Mesenchymal stem cell (in vitro differentiated cells and primary cell): Measurements from ENCODE around the gene CTH.
"Not testable (repeated sequence)": the region's sequence is repeated elsewhere in the genome, so short reads cannot be mapped to it uniquely, and the experiment has no call there.

ENCODE experiments used
- DNase-seq: peaks from one replicate; pipeline ENCODE4 v3.0.0-alpha.2; 2013
- H2AFZ ChIP-seq: one replicate; pipeline ENCODE4 v1.6.1; 2013; ENCODE audit warnings: low read depth, mild to moderate bottlenecking, control low read depth, inconsistent platforms, low read length, moderate library complexity
- H2AK5ac ChIP-seq: 2 replicates; pipeline ENCODE4 v1.6.1; 2013; ENCODE audit warnings: low read length, moderate library complexity, mild to moderate bottlenecking, inconsistent platforms; ENCODE audit not compliant: severe bottlenecking
- H2BK120ac ChIP-seq: one replicate; pipeline ENCODE4 v1.6.1; 2013; ENCODE audit warnings: low read depth, mild to moderate bottlenecking, inconsistent platforms, low read length, moderate library complexity
- H2BK12ac ChIP-seq, 2 experiments: one replicate each; pipeline ENCODE4 v1.6.1; 2013; ENCODE audit warnings: inconsistent platforms in 2 of 2, low read length in 2 of 2, mild to moderate bottlenecking in 2 of 2, moderate library complexity in 2 of 2, control low read depth in 1 of 2
- H2BK15ac ChIP-seq: one replicate; pipeline ENCODE4 v1.6.1; 2013; ENCODE audit warnings: mild to moderate bottlenecking, low read depth, inconsistent platforms; ENCODE audit not compliant: poor library complexity, severe bottlenecking
- H2BK5ac ChIP-seq: 2 replicates; pipeline ENCODE4 v1.6.1; 2013; ENCODE audit warnings: low read depth, mild to moderate bottlenecking, low read length, control low read depth, inconsistent platforms; ENCODE audit not compliant: poor library complexity, severe bottlenecking
- H3K14ac ChIP-seq, 2 experiments: one replicate each; pipeline ENCODE4 v1.6.1; 2013; ENCODE audit warnings: inconsistent platforms in 2 of 2, low read length in 2 of 2, control low read depth in 1 of 2, mild to moderate bottlenecking in 1 of 2, moderate library complexity in 1 of 2
- H3K18ac ChIP-seq, 2 experiments: one replicate each; pipeline ENCODE4 v1.6.1; 2013; ENCODE audit warnings: inconsistent platforms in 2 of 2, low read length in 2 of 2, control low read depth in 1 of 2, low read depth in 1 of 2, mild to moderate bottlenecking in 1 of 2
- H3K23ac ChIP-seq, 2 experiments: one replicate each; pipeline ENCODE4 v1.6.1; 2013; ENCODE audit warnings: inconsistent platforms in 2 of 2, low read length in 2 of 2, mild to moderate bottlenecking in 2 of 2, moderate library complexity in 2 of 2, control low read depth in 1 of 2
- H3K27ac ChIP-seq: 2 replicates; pipeline ENCODE4 v1.5.1; 2013; ENCODE audit warnings: mild to moderate bottlenecking, moderate library complexity, low read length, control low read depth, inconsistent platforms; ENCODE audit not compliant: poor library complexity, severe bottlenecking
- H3K27me3 ChIP-seq, 2 experiments: 2 replicates each; pipeline versions ENCODE4 v1.6.1 to v1.7.0; 2013; ENCODE audit warnings: low read length in 2 of 2, mild to moderate bottlenecking in 2 of 2, moderate library complexity in 2 of 2, control low read depth in 1 of 2, inconsistent platforms in 1 of 2; ENCODE audit not compliant: control insufficient read depth in 1 of 2, insufficient read depth in 1 of 2
- H3K36me3 ChIP-seq, 2 experiments: 2 replicates each; pipeline versions ENCODE4 v1.6.1 to v1.7.0; 2013; ENCODE audit warnings: low read length in 2 of 2, control low read depth in 1 of 2, inconsistent platforms in 1 of 2, low read depth in 1 of 2, mild to moderate bottlenecking in 1 of 2; ENCODE audit not compliant: insufficient read depth in 2 of 2, control insufficient read depth in 1 of 2
- H3K4ac ChIP-seq, 2 experiments: one replicate each; pipeline ENCODE4 v1.6.1; 2013; ENCODE audit warnings: inconsistent platforms in 2 of 2, low read length in 2 of 2, mild to moderate bottlenecking in 2 of 2, moderate library complexity in 2 of 2, control low read depth in 1 of 2, low read depth in 1 of 2
- H3K4me1 ChIP-seq: 2 replicates; pipeline ENCODE4 v1.6.1; 2013; ENCODE audit warnings: low read depth, low read length, control low read depth; ENCODE audit not compliant: control insufficient read depth, insufficient read depth
- H3K4me2 ChIP-seq: 2 replicates; pipeline ENCODE4 v1.6.1; 2013; ENCODE audit warnings: low read length, mild to moderate bottlenecking, inconsistent platforms; ENCODE audit not compliant: poor library complexity, severe bottlenecking
- H3K4me3 ChIP-seq, 2 experiments: 2 replicates each; pipeline versions ENCODE4 v1.5.1 to v1.7.0; 2013; ENCODE audit warnings: low read length in 2 of 2, mild to moderate bottlenecking in 2 of 2, control low read depth in 1 of 2, low read depth in 1 of 2; ENCODE audit not compliant: insufficient read depth in 1 of 2
- H3K79me1 ChIP-seq: replicated peaks from 2 replicates; pipeline ENCODE4 v1.6.1; 2013; ENCODE audit warnings: mild to moderate bottlenecking, control low read depth, low read length, inconsistent platforms; ENCODE audit not compliant: poor library complexity, severe bottlenecking
- H3K9ac ChIP-seq: 2 replicates; pipeline ENCODE4 v1.7.0; 2013; ENCODE audit warnings: mild to moderate bottlenecking, low read length, moderate library complexity
- H3K9me3 ChIP-seq: 2 replicates; pipeline ENCODE4 v1.7.0; 2013; ENCODE audit warnings: mild to moderate bottlenecking, low read length; ENCODE audit not compliant: control insufficient read depth
- H4K8ac ChIP-seq: one replicate; pipeline ENCODE4 v1.6.1; 2013; ENCODE audit warnings: inconsistent platforms, mild to moderate bottlenecking, low read length, moderate library complexity
- H4K91ac ChIP-seq: one replicate; pipeline ENCODE4 v1.6.1; 2013; ENCODE audit warnings: mild to moderate bottlenecking, low read length, inconsistent platforms
- WGBS: methylation state at CpG from one replicate; pipeline ENCODE4 v1.1.7; 2013; ENCODE audit warnings: mixed read lengths; 5-methylcytosine and 5-hydroxymethylcytosine counted together

The CTH gene

GRCh38 chr1:70475023-70475422 is 64.0 kb downstream of the CTH start:
- H3K27me3 ChIP-seq: no peaks in the 10 kb centered on the region
- no peak overlapping the region for H2BK15ac ChIP-seq
- no peak overlapping the region for H2BK5ac ChIP-seq
- no peak overlapping the region for H3K18ac ChIP-seq
- no peak overlapping the region for H2BK12ac ChIP-seq
- H3K79me1 ChIP-seq: no peaks in the 10 kb centered on the region
- H3K9ac ChIP-seq: no peak overlapping the region
- H3K36me3 ChIP-seq: no peaks in the 10 kb centered on the region
- no peak overlapping the region for H4K91ac ChIP-seq
- H3K4me3 ChIP-seq: no peak overlapping the region
- no peak overlapping the region for H3K4me2 ChIP-seq
- no peak overlapping the region for H3K14ac ChIP-seq
- DNase-seq: no peak
- H2BK120ac ChIP-seq: no peak overlapping the region
- H2AK5ac ChIP-seq: no peak overlapping the region
- no CpG with 5 or more reads among the region's 1 CpG for WGBS
- H3K27ac ChIP-seq: no peak overlapping the region
- H3K9me3 ChIP-seq: peaks cover 5% of the 10 kb centered on the region
- H3K4me1 ChIP-seq: no peaks in the 10 kb centered on the region
- no peak overlapping the region for H3K4ac ChIP-seq
- H3K23ac ChIP-seq: no peak overlapping the region
- H4K8ac ChIP-seq: no peak overlapping the region
- no peak overlapping the region for H2AFZ ChIP-seq

GRCh38 chr1:70477090-70477489 is 66.0 kb downstream of the CTH start:
- no peak overlapping the region for H3K27ac ChIP-seq
- H3K4me3 ChIP-seq: no peak overlapping the region
- DNase-seq: no peak
- H3K4me1 ChIP-seq: no peaks in the 10 kb centered on the region
- H2BK5ac ChIP-seq: no peak overlapping the region
- no peaks in the 10 kb centered on the region for H3K36me3 ChIP-seq
- H2AK5ac ChIP-seq: no peak overlapping the region
- no peak overlapping the region for H3K4me2 ChIP-seq
- H2BK12ac ChIP-seq: no peak overlapping the region
- H2BK15ac ChIP-seq: no peak overlapping the region
- H4K91ac ChIP-seq: no peak overlapping the region
- H3K9me3 ChIP-seq: no peaks in the 10 kb centered on the region
- no peak overlapping the region for H3K23ac ChIP-seq
- H3K4ac ChIP-seq: no peak overlapping the region
- H3K27me3 ChIP-seq: no peaks in the 10 kb centered on the region
- no peak overlapping the region for H2AFZ ChIP-seq
- H3K79me1 ChIP-seq: no peaks in the 10 kb centered on the region
- H3K9ac ChIP-seq: no peak overlapping the region
- H3K18ac ChIP-seq: no peak overlapping the region
- H4K8ac ChIP-seq: no peak overlapping the region
- WGBS: 96% methylated on average over 10 of the region's 12 CpGs
- no peak overlapping the region for H2BK120ac ChIP-seq
- H3K14ac ChIP-seq: no peak overlapping the region

- not testable (repeated sequence) for H4K91ac ChIP-seq, H3K9ac ChIP-seq
Measured at GRCh38 chr1:70477905-70478304, 66.8 kb downstream of the CTH start.

GRCh38 chr1:70483342-70483741 is 72.3 kb downstream of the CTH start:
- Histone ChIP-seq H3K18ac (no peak overlapping the region), H2BK120ac (no peak overlapping the region), H3K4me3 (no peak overlapping the region), H4K91ac (no peak overlapping the region), H4K8ac (no peak overlapping the region), H3K23ac (no peak overlapping the region), H3K9ac (no peak overlapping the region), H3K9me3 (no peaks in the 10 kb centered on the region), H3K4me2 (no peak overlapping the region), H3K27me3 (no peaks in the 10 kb centered on the region), H2AFZ (no peak overlapping the region), H3K36me3 (no peaks in the 10 kb centered on the region), H3K4ac (no peak overlapping the region), H2AK5ac (no peak overlapping the region), H3K14ac (no peak overlapping the region), H2BK15ac (no peak overlapping the region), H3K79me1 (no peaks in the 10 kb centered on the region), H3K27ac (no peak overlapping the region), H3K4me1 (peaks cover 13% of the 10 kb centered on the region), H2BK5ac (no peak overlapping the region), H2BK12ac (no peak overlapping the region)
- DNase-seq: no peak
- 97% methylated on average over 4 of the region's 4 CpGs for WGBS

More at GRCh38 chr1:70477905-70478304, 66.8 kb downstream of the CTH start:
- H3K36me3 ChIP-seq, H2BK15ac ChIP-seq, H2AK5ac ChIP-seq, H2AFZ ChIP-seq, H3K18ac ChIP-seq, DNase-seq, H2BK12ac ChIP-seq, H4K8ac ChIP-seq, H3K4me2 ChIP-seq, H3K27ac ChIP-seq, H3K4me1 ChIP-seq, H3K27me3 ChIP-seq, H3K79me1 ChIP-seq, H3K9me3 ChIP-seq, H2BK5ac ChIP-seq, H3K23ac ChIP-seq, H3K14ac ChIP-seq, H2BK120ac ChIP-seq, H3K4ac ChIP-seq, H3K4me3 ChIP-seq: not testable (repeated sequence)
- no CpG with 5 or more reads among the region's 4 CpGs for WGBS
